Gastrocnemius medialis (tissue), 4 donors: ENCODE measurements around the gene EFCC1. TPM values are rescaled to one million over a fixed set of nuclear protein-coding genes. Genes with fewer than 3 reads are reported as not detected.

ENCODE experiments used
- ATAC-seq, 2 donors: fragments of 150-250 bp; one replicate each; pipeline ENCODE4 v1.9.1; 2016
- DNase-seq, 2 donors: peaks; one replicate each; pipeline ENCODE4 v3.0.0-alpha.2; 2019
- H3K27ac ChIP-seq, 4 donors: fragments of 200-600 bp; sonication (generic); 1 replicate in 1 of 4; 2 replicates in 3 of 4; pipeline ENCODE4 v1.5.1; 2016 to 2018; ENCODE audit warnings: mild to moderate bottlenecking in 2 of 4, moderate library complexity in 1 of 4
- H3K27me3 ChIP-seq, 3 donors: fragments of 200-600 bp; sonication (generic) in 2 of 3; 1 replicate in 1 of 3; 2 replicates in 2 of 3; pipeline versions ENCODE4 v1.5.1 to v1.6.0; 2016 to 2019; ENCODE audit warnings: mild to moderate bottlenecking in 1 of 3, moderate library complexity in 1 of 3
- H3K36me3 ChIP-seq, 2 donors: fragments of 200-600 bp; sonication (generic) in 1 of 2; one replicate each; pipeline ENCODE4 v1.5.1; 2017 to 2018
- H3K4me1 ChIP-seq, 2 donors: fragments of 200-600 bp; sonication (generic) in 1 of 2; one replicate each; pipeline ENCODE4 v1.5.1; 2016 to 2017; ENCODE audit warnings: mild to moderate bottlenecking in 2 of 2
- H3K4me3 ChIP-seq, 4 donors: fragments of 200-600 bp; sonication (generic) in 3 of 4; 1 replicate in 1 of 4; 2 replicates in 3 of 4; pipeline ENCODE4 v1.5.1; 2016 to 2019; ENCODE audit warnings: mild to moderate bottlenecking in 2 of 4
- H3K9me3 ChIP-seq, 3 donors: fragments of 200-600 bp; sonication (generic) in 2 of 3; 1 replicate in 1 of 3; 2 replicates in 2 of 3; pipeline ENCODE4 v1.5.1; 2016 to 2019
- CTCF ChIP-seq, 5 experiments: fragments of 450-650 bp in 3 of 5; fragments of 200-600 bp in 2 of 5; sonication (generic) in 2 of 5; IDR thresholded peaks in 4 of 5; conservative IDR thresholded peaks in 1 of 5; 1 replicate in 4 of 5; 2 replicates in 1 of 5; pipeline ENCODE4 v1.5.1; 2016 to 2019; ENCODE audit warnings: antibody characterized with exemption in 5 of 5, mild to moderate bottlenecking in 3 of 5, moderate library complexity in 3 of 5
- POLR2A ChIP-seq, 2 donors: fragments of 450-650 bp; IDR thresholded peaks; one replicate each; pipeline ENCODE4 v1.6.1; 2017; ENCODE audit warnings: antibody characterized with exemption in 2 of 2, mild to moderate bottlenecking in 2 of 2, moderate library complexity in 2 of 2
- in situ Hi-C, 4 donors: fragments of 200-750 bp; cut with MboI; loops; one replicate each; pipeline versions ENCODE4 v1.15.0 to v1.8.0; 2017; ENCODE audit warnings: low sequenced_read_pairs in 4 of 4
- intact Hi-C: fragments of 100-400 bp; cut with DNase I; formaldehyde crosslinking; loops from one replicate; pipeline ENCODE4 v1.15.1; 2023; ENCODE audit warnings: low total_unique reads
- total RNA-seq, 4 donors: library from RNA; depleted of rRNA; stranded (reverse); fragments of >200 nt; gene quantifications; one replicate each; pipeline versions ENCODE4 v1.1.0 to v1.2.3, GENCODE V29; 2016

The EFCC1 gene
- total RNA-seq, 4 donors from 2014 or later = 0.26 to 1.2 (median 0.45) TPM

GRCh38 chr3:129077222-129077621, 76.1 kb downstream of the EFCC1 start:
- Histone ChIP-seq H3K36me3 (no peaks in the 10 kb centered on the region), H3K4me1 (no peaks in the 10 kb centered on the region), H3K4me3 (no peak overlapping the region), H3K9me3 (no peaks in the 10 kb centered on the region), H3K27me3 (no peaks in the 10 kb centered on the region), H3K27ac (no peak overlapping the region)
- TF ChIP-seq POLR2A (IDR thresholded peaks at IDR 0.05) (no peak), CTCF (IDR thresholded peaks at IDR 0.05 in 4 of 5, conservative IDR thresholded peaks at IDR 0.05 in 1 of 5) (no peak)
- in situ Hi-C loops = loop anchor here in 1 of 4 donors (25.0 kb wide), 1 partner anchor 115 kb away; no protein-coding TSS in a partner anchor
- DNase-seq = no peak
- ATAC-seq = no peak
- intact Hi-C loops = no loop called here

DNA sequence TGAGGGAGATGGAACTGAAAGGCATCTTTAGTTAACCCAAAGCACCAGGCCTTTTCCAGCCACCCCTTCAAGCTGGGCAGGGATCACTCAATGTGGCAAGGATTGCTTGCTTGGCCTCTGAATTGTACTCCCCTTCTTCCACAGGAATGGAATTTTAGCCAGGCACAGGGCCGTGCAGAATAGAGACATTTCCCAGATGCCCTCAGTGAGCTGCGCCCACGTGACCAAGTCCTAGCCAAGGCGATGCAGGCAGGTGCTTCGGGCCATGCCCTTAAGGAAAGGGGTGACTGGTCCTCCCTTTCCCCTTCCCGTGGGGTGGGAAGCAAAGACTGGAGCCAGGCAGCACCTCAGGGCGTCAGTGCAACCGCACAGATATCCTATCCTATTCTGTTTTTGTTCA, 77.4 kb downstream of the EFCC1 start:
- ATAC-seq (no peak), DNase-seq (no peak)
- Histone ChIP-seq H3K4me1 (no peaks in the 10 kb centered on the region), H3K9me3 (no peaks in the 10 kb centered on the region), H3K4me3 (no peak overlapping the region), H3K27ac (no peak overlapping the region), H3K27me3 (no peaks in the 10 kb centered on the region), H3K36me3 (no peaks in the 10 kb centered on the region)
- in situ Hi-C loops (loop anchor here in 1 of 4 donors (25.0 kb wide), 1 partner anchor 116 kb away; no protein-coding TSS in a partner anchor), intact Hi-C loops (no loop called here)
- TF ChIP-seq POLR2A (IDR thresholded peaks at IDR 0.05) (no peak), CTCF (IDR thresholded peaks at IDR 0.05 in 4 of 5, conservative IDR thresholded peaks at IDR 0.05 in 1 of 5) (no peak)

GRCh38 chr3:129081503-129081902, 80.4 kb downstream of the EFCC1 start:
- TF ChIP-seq CTCF (IDR thresholded peaks at IDR 0.05 in 4 of 5, conservative IDR thresholded peaks at IDR 0.05 in 1 of 5) (no peak), POLR2A (IDR thresholded peaks at IDR 0.05) (no peak)
- H3K9me3 ChIP-seq = no peaks in the 10 kb centered on the region
- H3K4me1 ChIP-seq = no peaks in the 10 kb centered on the region
- intact Hi-C loops = no loop called here
- ATAC-seq (no peak), DNase-seq (no peak)
- in situ Hi-C loops = loop anchor here in 1 of 4 donors (25.0 kb wide), 1 partner anchor 119 kb away; no protein-coding TSS in a partner anchor
- no peaks in the 10 kb centered on the region for H3K27me3 ChIP-seq
- H3K36me3 ChIP-seq = no peaks in the 10 kb centered on the region
- H3K4me3 ChIP-seq = no peak overlapping the region
- H3K27ac ChIP-seq = no peak overlapping the region

DNA sequence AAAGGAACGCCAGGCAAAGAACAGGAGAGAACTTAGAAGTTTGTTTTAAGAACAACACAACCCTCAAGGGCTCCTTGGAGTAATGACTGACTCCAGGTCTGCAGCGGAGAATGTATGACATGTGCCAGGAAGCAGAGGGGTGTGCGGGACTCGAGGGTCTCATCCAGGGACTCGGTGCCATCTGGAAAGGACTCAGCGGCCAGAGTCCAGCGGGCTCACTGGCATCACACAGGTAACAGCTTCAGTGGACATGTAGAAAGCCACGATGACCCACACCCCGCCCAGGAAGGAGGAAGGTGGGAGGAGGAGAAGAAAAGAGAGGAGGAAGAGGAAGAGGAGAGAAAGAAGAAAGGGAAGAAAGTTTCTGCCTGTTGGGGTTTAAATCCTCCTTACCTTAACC, 80.9 kb downstream of the EFCC1 start:
- intact Hi-C loops = no loop called here

More for the DNA sequence above, 80.9 kb downstream of the EFCC1 start:
- in situ Hi-C loops = loop anchor here in 1 of 4 donors (25.0 kb wide), 1 partner anchor 120 kb away; no protein-coding TSS in a partner anchor
- Histone ChIP-seq H3K4me3 (no peak overlapping the region), H3K36me3 (no peaks in the 10 kb centered on the region), H3K27me3 (no peaks in the 10 kb centered on the region), H3K27ac (no peak overlapping the region), H3K9me3 (no peaks in the 10 kb centered on the region), H3K4me1 (peaks cover 1 to 3% of the 10 kb centered on the region in 2 donors)
- no peak for DNase-seq
- TF ChIP-seq POLR2A (IDR thresholded peaks at IDR 0.05) (no peak), CTCF (IDR thresholded peaks at IDR 0.05 in 4 of 5, conservative IDR thresholded peaks at IDR 0.05 in 1 of 5) (no peak)
- no peak for ATAC-seq
